Measurements from ENCODE around the gene STXBP5.
"Not testable (repeated sequence)": the region's sequence is repeated elsewhere in the genome, so short reads cannot be mapped to it uniquely, and the experiment has no call there.

Gene STXBP5

DNA sequence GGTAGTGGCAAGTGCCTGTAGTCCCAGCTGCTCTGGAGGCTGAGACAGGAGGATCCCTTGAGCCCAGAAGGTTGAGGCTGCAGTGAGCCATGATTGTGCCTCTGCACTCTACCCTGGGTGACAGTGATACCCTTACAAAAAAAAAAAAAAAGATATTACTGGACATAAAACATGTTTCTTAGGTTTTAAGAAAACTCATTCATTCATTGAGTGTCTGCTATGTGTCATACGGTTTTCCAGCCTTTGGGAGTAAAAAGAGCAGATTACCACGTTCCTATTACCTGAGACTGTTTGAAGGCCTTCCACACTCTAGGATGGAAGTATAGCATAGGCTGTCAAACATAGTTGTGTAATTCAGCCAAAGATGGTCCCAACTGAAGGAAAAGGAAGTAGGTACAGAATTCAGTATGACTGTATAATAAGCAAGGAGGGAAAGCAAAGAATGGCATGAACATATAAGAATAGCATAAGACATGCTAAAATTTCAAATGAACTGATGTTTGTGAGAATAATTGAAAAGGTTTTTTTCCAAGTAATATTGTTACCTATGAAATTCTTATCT, 22.0 kb downstream of the STXBP5 start:
- TF ChIP-seq ZNF274 (IDR thresholded peaks at IDR 0.05; ENCODE audit: low read depth, low read length) = no peak
- no peak overlapping the region for H3K4me3 ChIP-seq (ENCODE audit: low read length)

DNA sequence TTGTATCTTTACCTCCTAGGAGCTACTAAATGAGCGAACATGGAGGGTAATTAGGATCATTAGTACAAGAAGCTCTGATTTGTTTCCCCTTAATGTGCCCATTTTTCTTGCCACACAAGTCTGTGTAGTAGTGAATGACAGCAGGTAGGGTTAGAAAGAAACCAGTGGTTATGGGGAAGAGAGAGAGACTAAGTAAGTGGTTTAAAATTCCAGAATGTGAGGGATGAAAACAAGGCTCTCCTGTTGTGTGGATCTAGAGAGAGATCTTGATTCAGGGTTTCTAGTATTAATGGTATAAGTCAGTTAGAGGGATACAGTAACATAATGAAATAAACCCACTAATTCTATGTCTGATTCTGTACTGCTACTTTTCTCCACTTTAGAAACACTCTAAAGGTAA, 22.7 kb downstream of the STXBP5 start:
- TF ChIP-seq ZNF274 (IDR thresholded peaks at IDR 0.05; ENCODE audit: low read depth, low read length) = no peak
- no peak overlapping the region for H3K4me3 ChIP-seq (ENCODE audit: low read length)

DNA sequence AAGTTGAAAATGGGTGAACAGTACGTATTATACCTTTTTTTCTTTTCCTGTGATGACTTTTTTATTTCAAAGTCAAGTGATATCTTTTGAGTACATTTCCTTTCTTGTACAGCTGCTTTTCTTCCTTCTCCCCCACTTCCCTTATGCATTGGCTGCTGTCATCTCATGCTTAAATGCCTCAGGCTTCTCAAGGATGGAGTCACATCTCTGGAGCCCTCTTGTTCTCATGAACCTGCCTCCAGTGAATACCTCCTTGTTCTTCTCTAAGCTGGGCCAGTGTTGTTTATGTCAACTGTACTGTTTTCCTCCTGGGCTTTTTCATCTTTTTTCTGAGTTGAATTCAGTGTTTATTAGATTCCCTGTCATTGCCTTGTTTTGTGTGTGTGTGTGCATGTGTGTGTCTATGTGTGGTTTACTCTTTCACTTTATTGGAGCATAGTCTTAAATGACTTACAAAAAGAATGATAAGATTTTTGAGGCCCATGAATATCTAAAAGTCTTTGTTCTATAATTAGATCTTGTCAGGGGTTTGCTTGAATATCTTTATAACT, 23.6 kb downstream of the STXBP5 start:
- no peak for TF ChIP-seq ZNF274 (IDR thresholded peaks at IDR 0.05; ENCODE audit: low read depth, low read length)
- no peak overlapping the region for H3K4me3 ChIP-seq (ENCODE audit: low read length)

DNA sequence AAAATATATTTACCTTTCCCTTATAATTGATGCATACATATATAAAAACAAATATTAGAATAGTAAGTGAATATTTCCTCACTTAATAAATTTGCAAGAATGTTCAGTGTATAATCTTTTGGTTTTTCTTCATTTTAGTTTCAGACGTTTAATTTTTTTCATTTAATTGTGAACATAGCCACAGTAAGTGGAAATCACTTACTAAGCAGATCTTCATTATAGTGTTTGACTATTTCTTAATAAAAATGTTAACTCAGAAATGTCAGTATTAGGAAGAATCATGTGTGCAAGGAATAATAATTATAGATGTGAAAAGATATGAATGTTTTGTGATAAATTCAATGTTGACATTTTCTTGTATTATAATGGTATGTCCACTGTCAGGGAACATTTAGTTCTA, 27.4 kb downstream of the STXBP5 start:
- TF ChIP-seq ZNF274 (IDR thresholded peaks at IDR 0.05; ENCODE audit: low read depth, low read length) = no peak
- no peak overlapping the region for H3K4me3 ChIP-seq (ENCODE audit: low read length)

DNA sequence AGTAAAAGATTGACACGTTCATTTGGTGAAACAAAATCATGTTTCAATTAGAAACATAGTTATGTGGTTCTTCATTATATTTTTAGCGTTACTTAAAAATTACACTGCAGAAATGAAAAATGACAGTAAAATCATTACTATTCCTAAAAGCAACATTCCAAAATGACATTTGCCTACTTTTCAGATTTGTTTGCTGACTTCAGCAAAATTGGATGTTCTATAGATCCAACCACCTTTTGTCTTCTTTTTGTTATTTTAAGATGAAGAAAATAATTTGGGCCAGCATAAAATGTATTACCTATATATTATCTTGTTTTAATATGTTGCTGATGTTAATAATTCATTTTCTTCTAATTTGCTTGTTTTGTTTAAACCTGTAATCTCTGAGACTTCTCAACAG, 30.5 kb downstream of the STXBP5 start:
- H3K4me3 ChIP-seq (ENCODE audit: low read length) = no peak overlapping the region
- TF ChIP-seq ZNF274 (IDR thresholded peaks at IDR 0.05; ENCODE audit: low read depth, low read length) = no peak

DNA sequence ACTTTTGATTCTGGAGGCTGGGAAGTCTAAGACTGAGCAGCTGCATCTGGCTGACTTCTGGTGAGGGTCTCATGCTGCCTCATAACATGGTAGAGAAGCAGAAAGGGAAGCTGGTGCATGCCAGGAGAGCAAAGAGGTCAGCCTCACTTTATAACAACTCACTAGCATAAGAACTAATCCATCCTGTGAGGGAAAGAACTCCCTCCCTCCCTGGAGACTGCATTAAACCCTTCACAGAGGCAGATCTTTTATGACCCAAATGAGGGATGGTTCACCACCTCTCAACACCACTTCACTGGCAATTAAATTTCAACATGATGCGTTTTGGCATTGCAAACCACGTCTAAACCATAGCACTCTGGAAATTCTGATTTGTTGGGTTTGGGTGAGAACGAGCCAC, 33.9 kb downstream of the STXBP5 start:
- no peak for TF ChIP-seq ZNF274 (IDR thresholded peaks at IDR 0.05; ENCODE audit: low read depth, low read length)

DNA sequence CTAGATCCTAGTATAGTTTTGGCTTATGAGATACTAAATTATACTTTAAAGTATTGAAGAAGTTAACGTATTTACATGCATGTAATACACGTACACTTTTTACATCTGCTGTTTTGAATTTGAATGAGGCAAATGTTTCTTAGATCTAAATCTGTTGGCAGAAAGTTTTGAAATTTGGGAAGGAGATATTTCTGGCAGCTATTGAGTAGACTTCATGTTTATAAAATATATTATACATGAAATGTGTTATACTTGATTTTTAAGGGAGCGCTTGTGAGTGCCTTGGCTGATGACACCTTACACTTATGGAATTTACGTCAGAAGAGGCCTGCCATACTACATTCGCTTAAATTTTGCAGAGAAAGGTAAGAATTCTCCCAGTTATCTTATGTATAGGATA, 34.7 kb downstream of the STXBP5 start:
- no peak for TF ChIP-seq ZNF274 (IDR thresholded peaks at IDR 0.05; ENCODE audit: low read depth, low read length)
- H3K4me3 ChIP-seq (ENCODE audit: low read length) = no peak overlapping the region

More for the DNA sequence above, 33.9 kb downstream of the STXBP5 start:
- H3K4me3 ChIP-seq (ENCODE audit: low read length) = no peak overlapping the region

DNA sequence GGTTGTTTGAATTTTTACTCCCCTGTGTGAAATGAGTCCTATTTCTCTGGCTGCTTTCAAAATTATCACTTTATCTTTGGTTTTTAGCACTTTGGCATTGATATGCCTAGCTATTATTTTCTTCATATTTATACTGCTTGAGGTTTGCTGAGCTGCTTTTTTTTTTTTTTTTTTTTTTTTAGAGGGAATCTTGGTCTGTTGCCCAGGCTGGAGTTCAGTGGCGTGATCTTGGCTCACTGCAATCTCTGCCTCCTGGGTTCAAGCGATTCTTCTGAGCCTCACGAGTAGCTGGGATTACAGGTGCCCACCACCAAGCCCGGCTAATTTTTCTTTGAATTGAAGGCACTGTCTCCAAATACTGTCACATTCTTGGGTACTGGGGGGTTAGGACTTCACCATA, 40.6 kb downstream of the STXBP5 start:
- no peak for TF ChIP-seq ZNF274 (IDR thresholded peaks at IDR 0.05; ENCODE audit: low read depth, low read length)
- H3K4me3 ChIP-seq (ENCODE audit: low read length) = no peak overlapping the region

DNA sequence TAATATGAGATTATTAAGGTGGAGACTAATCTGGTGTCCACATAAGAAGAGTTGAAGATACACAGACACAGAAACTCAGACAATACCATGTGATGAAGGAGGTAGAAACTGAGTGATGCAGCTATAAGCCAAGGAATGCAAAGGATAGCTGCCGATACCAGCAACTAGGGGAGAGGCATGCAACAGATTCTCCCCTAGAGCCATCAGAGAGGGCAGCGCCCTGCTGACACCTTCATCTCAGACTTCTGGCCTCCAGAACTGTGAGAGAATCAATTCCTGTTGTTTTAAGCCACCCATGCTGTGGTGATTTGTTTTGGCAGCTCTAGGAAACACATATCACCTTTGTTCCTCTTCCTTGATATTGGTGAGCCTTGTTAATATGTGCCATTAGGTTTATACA, 41.5 kb downstream of the STXBP5 start:
- H3K4me3 ChIP-seq (ENCODE audit: low read length) = no peak overlapping the region
- TF ChIP-seq ZNF274 (IDR thresholded peaks at IDR 0.05; ENCODE audit: low read depth, low read length) = no peak

DNA sequence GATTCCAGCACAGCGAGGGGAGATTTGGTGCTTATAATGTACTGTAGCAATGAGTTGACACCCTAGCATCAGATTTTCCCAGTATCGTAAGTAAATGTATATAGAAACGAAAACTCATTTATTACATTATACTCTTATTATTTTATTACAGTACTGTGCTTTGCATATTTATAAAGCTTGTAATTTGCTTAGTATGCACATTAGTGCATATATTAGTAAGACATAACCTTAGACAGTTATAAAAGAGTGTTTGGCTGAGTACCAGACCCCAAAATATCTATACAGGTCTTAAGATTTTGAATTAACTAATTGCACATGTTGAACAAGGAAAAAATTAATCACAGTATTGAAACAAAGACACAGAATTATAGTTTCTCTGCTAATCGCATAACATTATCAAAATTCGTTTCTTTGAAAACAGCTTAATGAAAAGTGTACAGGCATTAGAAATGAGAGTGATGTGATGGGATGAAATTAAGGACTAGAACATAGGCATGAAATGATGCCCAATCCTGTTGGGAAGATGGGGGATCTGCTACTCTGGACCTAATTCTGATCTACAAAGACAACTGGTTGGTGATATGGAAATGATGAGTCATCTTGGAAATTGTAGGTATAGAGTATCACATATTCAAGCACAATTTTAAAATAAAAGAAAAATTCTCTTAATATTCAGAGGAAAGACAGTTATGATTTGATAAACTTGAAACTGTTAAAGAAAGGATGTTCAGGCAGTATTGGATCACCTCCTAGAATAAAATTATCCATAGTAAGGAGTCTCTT, 42.8 kb downstream of the STXBP5 start:
- TF ChIP-seq ZNF274 (IDR thresholded peaks at IDR 0.05; ENCODE audit: low read depth, low read length) = no peak
- no peak overlapping the region for H3K4me3 ChIP-seq (ENCODE audit: low read length)

DNA sequence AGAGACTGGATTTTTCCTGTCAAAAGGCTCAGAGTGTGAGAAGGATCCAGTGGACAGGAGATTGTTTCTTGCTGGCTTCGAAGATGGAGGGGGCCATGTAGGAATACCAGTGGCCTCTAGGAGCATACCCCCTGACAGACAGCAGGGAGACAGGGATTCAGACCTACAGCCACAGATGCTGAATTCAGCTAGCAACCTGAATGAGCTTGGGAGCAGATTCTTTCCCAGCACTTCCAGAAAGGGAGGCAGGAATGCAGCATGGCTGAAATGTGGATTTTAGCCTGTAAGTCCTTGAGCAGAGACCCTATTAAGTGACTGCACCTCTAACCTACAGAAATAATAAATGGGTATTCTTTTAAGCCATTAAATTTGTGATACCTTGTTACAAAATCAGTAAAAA, 44.6 kb downstream of the STXBP5 start:
- no peak overlapping the region for H3K4me3 ChIP-seq (ENCODE audit: low read length)
- TF ChIP-seq ZNF274 (IDR thresholded peaks at IDR 0.05; ENCODE audit: low read depth, low read length) = no peak

DNA sequence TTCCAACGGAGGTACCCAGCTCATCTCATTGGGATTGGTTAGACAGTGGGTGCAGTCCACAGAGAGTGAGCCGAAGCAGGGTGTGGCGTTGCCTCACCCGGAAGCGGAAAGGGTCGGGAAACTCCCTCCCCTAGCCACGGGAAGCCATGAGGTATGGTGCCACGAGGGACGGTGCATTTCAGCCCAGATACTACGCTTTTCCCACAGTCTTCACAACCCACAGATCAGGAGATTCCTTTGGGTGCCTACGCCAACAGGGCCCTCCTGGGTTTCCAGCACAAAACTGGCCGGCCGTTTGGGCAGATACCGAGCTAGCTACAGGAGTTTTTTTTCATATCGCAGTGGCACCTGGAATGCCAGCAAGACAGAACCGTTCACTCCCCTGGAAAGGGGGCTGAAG, 46.9 kb downstream of the STXBP5 start:
- H3K4me3 ChIP-seq (ENCODE audit: low read length) = no peak overlapping the region
- TF ChIP-seq ZNF274 (IDR thresholded peaks at IDR 0.05; ENCODE audit: low read depth, low read length) = no peak

DNA sequence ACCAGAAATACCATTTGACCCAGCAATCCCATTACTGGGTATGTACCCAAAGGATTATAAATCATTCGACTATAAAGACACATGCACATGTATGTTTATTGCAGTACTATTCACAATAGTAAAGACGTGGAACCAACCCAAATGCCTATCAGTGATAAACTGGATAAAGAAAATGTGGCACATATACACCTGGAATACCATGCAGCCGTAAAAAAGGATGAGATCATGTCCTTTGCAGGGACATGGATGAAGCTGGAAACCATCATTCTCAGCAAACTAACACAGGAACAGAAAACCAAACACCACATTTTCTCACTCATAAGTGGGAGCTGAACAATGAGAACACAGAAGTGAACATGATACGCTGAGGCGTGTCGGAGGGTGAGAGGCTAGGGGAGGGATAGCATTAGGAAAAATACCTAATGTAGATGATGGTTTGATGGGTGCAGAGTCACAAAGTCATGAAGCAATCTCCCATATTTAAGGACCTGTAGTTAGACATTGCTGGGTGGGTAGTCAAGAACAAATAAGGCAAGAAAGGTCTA, 50.8 kb downstream of the STXBP5 start:
- not testable (repeated sequence) for H3K4me3 ChIP-seq (ENCODE audit: low read length)

DNA sequence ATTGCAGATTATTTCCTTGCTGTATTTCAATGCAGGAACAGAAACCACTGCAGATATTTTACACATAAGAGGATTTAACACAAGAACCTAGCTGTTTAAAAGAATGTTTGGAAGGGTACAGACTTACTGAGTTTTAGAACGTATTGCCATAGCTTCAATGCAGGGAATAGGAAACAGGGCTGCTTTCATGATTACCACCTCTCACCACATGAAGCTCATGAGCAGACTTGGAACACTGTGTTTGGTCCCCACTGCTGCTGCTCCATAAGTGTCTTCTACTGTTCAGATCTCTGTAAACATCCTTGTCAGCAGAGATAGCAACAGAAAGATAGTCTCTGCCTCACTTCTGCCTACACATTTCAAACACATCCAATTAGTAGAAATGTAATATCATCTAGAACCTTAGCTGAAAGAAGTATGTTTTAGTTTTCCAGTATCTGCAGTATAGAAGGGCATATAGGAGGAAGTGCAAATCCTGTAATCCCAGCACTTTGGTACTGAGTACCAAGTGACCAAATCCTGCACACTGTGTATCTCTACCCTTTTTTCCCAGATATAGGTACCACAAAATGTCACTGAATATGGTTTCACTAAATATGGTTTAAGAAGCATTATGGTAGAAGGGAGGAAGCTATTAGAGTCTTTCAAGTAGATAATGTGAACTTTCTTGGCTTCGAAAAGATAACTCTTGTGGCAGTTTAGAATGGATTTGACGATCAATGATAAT, 51.9 kb downstream of the STXBP5 start:
- H3K4me3 ChIP-seq (ENCODE audit: low read length) = no peak overlapping the region
- TF ChIP-seq ZNF274 (IDR thresholded peaks at IDR 0.05; ENCODE audit: low read depth, low read length) = no peak

DNA sequence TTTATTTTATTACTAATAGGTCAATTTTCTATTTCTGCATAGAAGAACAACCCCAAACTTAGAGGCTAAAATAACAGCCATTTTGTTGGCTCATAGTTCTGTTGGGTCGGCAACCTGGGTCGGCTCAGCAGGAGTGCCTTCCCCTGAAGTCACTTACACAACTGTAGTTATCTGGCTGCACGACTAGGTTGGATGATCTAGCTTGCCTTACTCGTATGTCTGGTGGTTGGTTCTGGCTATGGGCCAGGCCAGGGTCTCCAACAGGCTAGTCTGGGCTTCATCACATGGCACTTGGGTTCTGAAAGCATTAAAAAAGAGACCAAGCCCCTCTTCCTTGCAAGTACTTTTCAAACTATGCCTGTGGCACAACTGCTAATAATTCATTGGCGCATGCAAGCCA, 53.5 kb downstream of the STXBP5 start:
- no peak overlapping the region for H3K4me3 ChIP-seq (ENCODE audit: low read length)
- TF ChIP-seq ZNF274 (IDR thresholded peaks at IDR 0.05; ENCODE audit: low read depth, low read length) = no peak
